Progenitor cell of endocrine pancreas (in vitro differentiated cells): ENCODE data around the gene RERE. TPM values are rescaled to one million over a fixed set of nuclear protein-coding genes. Genes with fewer than 3 reads are reported as not detected.

Experiments
- DNase-seq: peaks from one replicate; pipeline ENCODE4 v3.0.0; 2021; ENCODE audit warnings: low spot score; ENCODE audit not compliant: unreplicated experiment
- H3K27ac Mint-ChIP-seq: 2 replicates; pipeline ENCODE4 v1.8.0; 2021; ENCODE audit warnings: mild to moderate bottlenecking, moderate library complexity, mixed read lengths
- H3K27me3 Mint-ChIP-seq: 2 replicates; pipeline ENCODE4 v1.8.0; 2021; ENCODE audit warnings: mixed read lengths
- H3K36me3 Mint-ChIP-seq: 2 replicates; pipeline ENCODE4 v1.8.0; 2022; ENCODE audit warnings: mixed read lengths; ENCODE audit not compliant: insufficient read depth
- H3K4me1 Mint-ChIP-seq: 2 replicates; pipeline ENCODE4 v1.8.0; 2021; ENCODE audit warnings: low read depth, mixed read lengths
- H3K4me3 Mint-ChIP-seq: 2 replicates; pipeline ENCODE4 v1.8.0; 2021; ENCODE audit warnings: low read depth, mild to moderate bottlenecking, moderate library complexity, mixed read lengths
- H3K9me3 Mint-ChIP-seq: 2 replicates; pipeline ENCODE4 v1.8.0; 2021; ENCODE audit warnings: low read depth, mixed read lengths
- CTCF ChIP-seq: fragments of 200-600 bp; sonication (generic); IDR thresholded peaks from one replicate; pipeline ENCODE4 v1.5.0; 2021; ENCODE audit warnings: antibody characterized with exemption, mild to moderate bottlenecking; ENCODE audit not compliant: unreplicated experiment
- total RNA-seq: library from RNA; stranded (reverse); gene quantifications from 2 replicates; pipeline ENCODE4 v1.2.1, GENCODE V29; 2021

Gene RERE
- total RNA-seq, 1 donor from 2014 or later: 329 TPM

DNA sequence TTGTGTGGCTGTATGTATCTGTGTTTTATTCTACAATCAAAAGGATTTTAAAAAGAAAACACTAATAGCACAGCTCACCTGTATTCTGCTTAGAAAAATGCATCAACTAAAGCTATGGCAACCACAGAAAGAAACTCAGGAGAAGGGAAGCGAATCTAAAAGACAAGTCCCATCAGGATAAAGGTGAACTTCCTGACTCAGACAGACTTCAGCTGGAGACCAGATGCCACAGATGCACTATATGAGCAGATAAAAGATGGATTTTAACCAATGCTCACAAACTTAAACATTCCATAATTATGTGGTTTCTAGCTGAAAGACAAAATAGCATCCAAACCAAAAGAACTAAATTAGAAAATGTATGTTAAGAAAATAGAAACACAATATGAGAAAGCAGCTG is 231.0 kb downstream of the RERE start:
- no peak for TF ChIP-seq CTCF
- Mint-ChIP-seq H3K27me3 (no peaks in the 10 kb centered on the region), H3K4me1 (peaks cover 41% of the 10 kb centered on the region), H3K27ac (peak overlapping the region; percentile 29), H3K4me3 (no peak overlapping the region), H3K9me3 (no peaks in the 10 kb centered on the region), H3K36me3 (peaks cover 8% of the 10 kb centered on the region)
- no peak for DNase-seq

DNA sequence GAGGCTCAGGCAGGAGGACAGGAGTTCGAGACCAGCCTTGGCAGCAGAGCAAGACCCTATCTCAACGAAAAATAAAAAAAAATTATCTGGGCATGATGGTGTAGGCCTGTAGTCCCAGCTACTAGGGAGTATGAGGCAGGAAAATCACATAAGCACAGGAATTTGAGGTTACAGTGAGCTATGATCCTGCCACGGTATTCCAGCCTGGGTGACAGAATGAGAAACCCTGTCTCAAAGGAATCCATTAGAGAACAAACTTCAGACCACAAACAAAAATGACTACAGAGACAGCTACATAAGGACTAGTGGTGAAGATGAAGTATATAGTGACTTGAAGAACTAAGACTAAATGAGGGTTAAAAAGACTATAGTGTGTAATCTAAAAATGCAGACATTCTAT is 233.1 kb downstream of the RERE start:
- no peak overlapping the region for H3K27ac Mint-ChIP-seq
- H3K4me1 Mint-ChIP-seq: peaks cover 34% of the 10 kb centered on the region
- H3K36me3 Mint-ChIP-seq: peaks cover 5% of the 10 kb centered on the region
- no peak overlapping the region for H3K4me3 Mint-ChIP-seq
- H3K27me3 Mint-ChIP-seq: no peaks in the 10 kb centered on the region
- H3K9me3 Mint-ChIP-seq: no peaks in the 10 kb centered on the region
- no peak for TF ChIP-seq CTCF
- no peak for DNase-seq

DNA sequence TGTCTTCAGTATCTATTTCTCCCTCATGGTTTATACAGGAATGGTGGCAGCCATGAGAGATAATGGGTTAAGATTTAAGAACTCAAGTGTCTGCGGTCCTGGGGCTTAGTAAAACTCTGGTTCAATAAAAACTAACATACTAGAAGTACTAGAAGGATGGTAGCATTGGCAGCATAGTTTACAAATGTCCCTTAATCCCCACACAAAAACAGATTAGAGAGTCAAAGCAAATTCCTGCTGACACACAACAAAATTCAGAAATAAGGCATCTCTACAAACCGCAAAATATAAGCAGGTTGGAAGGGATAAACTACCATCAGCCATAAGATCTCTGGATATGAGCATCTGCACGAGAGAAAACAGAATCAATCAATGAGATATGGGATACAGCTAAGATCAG is 234.4 kb downstream of the RERE start:
- peak overlapping the region; percentile 51 for H3K27ac Mint-ChIP-seq
- no peak for TF ChIP-seq CTCF
- H3K9me3 Mint-ChIP-seq: no peaks in the 10 kb centered on the region
- H3K27me3 Mint-ChIP-seq: no peaks in the 10 kb centered on the region
- no peak for DNase-seq
- peaks cover 39% of the 10 kb centered on the region for H3K4me1 Mint-ChIP-seq
- H3K36me3 Mint-ChIP-seq: peaks cover 8% of the 10 kb centered on the region
- no peak overlapping the region for H3K4me3 Mint-ChIP-seq

- Mint-ChIP-seq H3K4me3 (no peak overlapping the region), H3K27me3 (no peaks in the 10 kb centered on the region), H3K27ac (peak overlapping the region; percentile 84), H3K4me1 (peaks cover 38% of the 10 kb centered on the region), H3K36me3 (peaks cover 15% of the 10 kb centered on the region), H3K9me3 (no peaks in the 10 kb centered on the region)
- TF ChIP-seq CTCF: no peak
- no peak for DNase-seq
Observed at GRCh38 chr1:8580566-8580965, 236.9 kb downstream of the RERE start.

- Mint-ChIP-seq H3K27ac (peak overlapping the region; percentile 71), H3K27me3 (no peaks in the 10 kb centered on the region), H3K4me3 (no peak overlapping the region), H3K4me1 (peaks cover 43% of the 10 kb centered on the region), H3K9me3 (no peaks in the 10 kb centered on the region), H3K36me3 (peaks cover 15% of the 10 kb centered on the region)
- TF ChIP-seq CTCF: no peak
- DNase-seq: no peak
Observed at GRCh38 chr1:8578936-8579335, 238.5 kb downstream of the RERE start.
